Karpas-422 (cell line): ENCODE data around the gene CCDC27. TPM values are rescaled to one million over a fixed set of nuclear protein-coding genes. Genes with fewer than 3 reads are reported as not detected.

Experiments used
- DNase-seq: peaks from one replicate; pipeline ENCODE4 v3.0.0-alpha.2; 2015
- H2AFZ ChIP-seq: fragments of 200-600 bp; sonication (generic); 2 replicates; pipeline ENCODE4 v1.6.1; 2014; ENCODE audit warnings: antibody characterized with exemption, low read length, mixed read lengths
- H3K27ac ChIP-seq: fragments of 200-600 bp; sonication (generic); 2 replicates; pipeline ENCODE4 v1.5.1; 2014; ENCODE audit warnings: mild to moderate bottlenecking, low read length, moderate library complexity
- H3K27me3 ChIP-seq: fragments of 200-600 bp; sonication (generic); 2 replicates; pipeline ENCODE4 v1.6.1; 2014; ENCODE audit warnings: low read length, mixed read lengths
- H3K36me3 ChIP-seq: fragments of 200-600 bp; sonication (generic); 2 replicates; pipeline ENCODE4 v1.6.1; 2014; ENCODE audit warnings: low read length, mixed read lengths; ENCODE audit not compliant: insufficient read depth
- H3K4me1 ChIP-seq: fragments of 200-600 bp; sonication (generic); 2 replicates; pipeline ENCODE4 v1.6.1; 2014; ENCODE audit warnings: mild to moderate bottlenecking, low read length, mixed read lengths
- H3K4me2 ChIP-seq: fragments of 200-600 bp; sonication (generic); 2 replicates; pipeline ENCODE4 v1.6.1; 2014; ENCODE audit warnings: low read length, low read depth, mild to moderate bottlenecking; ENCODE audit not compliant: poor library complexity, severe bottlenecking
- H3K4me3 ChIP-seq: fragments of 200-600 bp; sonication (generic); 2 replicates; pipeline ENCODE4 v1.5.1; 2014; ENCODE audit warnings: mild to moderate bottlenecking, antibody characterized with exemption, low read length, mixed read lengths
- H3K79me2 ChIP-seq: fragments of 200-600 bp; sonication (generic); 2 replicates; pipeline ENCODE4 v1.6.1; 2014; ENCODE audit warnings: mild to moderate bottlenecking, low read length, mixed read lengths
- H3K9ac ChIP-seq: fragments of 200-600 bp; sonication (generic); 2 replicates; pipeline ENCODE4 v1.6.0; 2014; ENCODE audit warnings: low read length
- H3K9me2 ChIP-seq: fragments of 200-600 bp; sonication (generic), shearing (Covaris generic); replicated peaks from 2 replicates; pipeline ENCODE4 v1.6.0; 2014; ENCODE audit warnings: mild to moderate bottlenecking, low read length, moderate library complexity; ENCODE audit not compliant: insufficient read depth
- H3K9me3 ChIP-seq: fragments of 300-700, 200-600 bp; sonication (generic); 2 replicates; pipeline ENCODE4 v1.6.1; 2014; ENCODE audit warnings: low read length, mixed read lengths
- H4K20me1 ChIP-seq: fragments of 200-600 bp; sonication (generic); 2 replicates; pipeline ENCODE4 v1.6.1; 2014; ENCODE audit warnings: mild to moderate bottlenecking, antibody characterized with exemption, low read length, low read depth; ENCODE audit not compliant: insufficient read depth
- total RNA-seq: library from RNA; depleted of rRNA; stranded (reverse); fragments of >200 nt; shearing (Covaris generic); gene quantifications from 2 replicates; pipeline ENCODE4 v1.2.3, GENCODE V29; 2014; ENCODE audit warnings: low replicate concordance

CCDC27 gene
- total RNA-seq, 1 experiment from 2014 or later = not detected

DNA sequence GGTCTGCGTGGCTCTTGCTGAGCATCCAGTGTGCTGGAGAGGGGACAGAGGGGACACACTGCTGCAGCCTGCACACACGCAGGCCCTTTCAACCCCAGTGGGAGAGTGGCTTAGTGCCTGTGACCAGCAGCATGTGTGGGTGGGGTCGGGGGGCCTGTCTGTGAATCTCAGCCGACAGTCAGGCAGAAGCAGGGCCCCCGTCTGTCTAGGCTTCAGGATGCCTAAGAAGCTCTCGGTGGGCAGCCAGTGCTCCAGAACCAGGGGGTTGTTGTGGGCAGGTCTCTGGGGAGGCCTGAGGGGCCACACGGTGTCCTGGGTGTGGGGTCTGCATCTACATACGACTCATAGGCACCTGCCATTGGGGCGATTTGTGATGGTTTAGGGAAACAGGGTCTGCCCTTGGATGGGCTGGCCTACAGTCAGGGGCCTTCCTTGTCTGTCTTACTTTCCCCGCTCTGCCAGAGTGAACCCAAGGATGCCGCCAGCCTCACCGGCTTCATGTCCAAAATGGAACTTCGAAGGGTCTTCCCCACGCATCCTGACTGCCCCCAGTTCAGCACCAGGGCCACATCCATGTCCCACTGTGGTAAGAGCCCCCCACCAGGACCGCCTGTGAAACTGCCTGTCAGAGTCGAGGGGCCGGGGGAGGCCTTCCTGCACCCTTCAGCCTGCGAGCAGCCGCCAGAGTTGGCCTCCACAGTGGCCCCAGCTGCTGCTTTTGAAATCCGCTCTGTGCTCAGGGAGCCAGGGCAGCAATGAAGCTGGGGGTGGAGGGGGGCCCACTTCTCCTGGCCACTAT, 1.6 kb downstream of the CCDC27 start:
- no peaks in the 10 kb centered on the region for H3K9me3 ChIP-seq
- no peaks in the 10 kb centered on the region for H3K4me1 ChIP-seq
- no peak overlapping the region for H3K4me3 ChIP-seq
- H4K20me1 ChIP-seq = no peaks in the 10 kb centered on the region
- H3K4me2 ChIP-seq = no peak overlapping the region
- no peak for DNase-seq
- H3K79me2 ChIP-seq = no peaks in the 10 kb centered on the region
- no peak overlapping the region for H3K27ac ChIP-seq
- no peaks in the 10 kb centered on the region for H3K36me3 ChIP-seq
- H3K9ac ChIP-seq = no peak overlapping the region
- H2AFZ ChIP-seq = no peak overlapping the region
- no peaks in the 10 kb centered on the region for H3K27me3 ChIP-seq
- H3K9me2 ChIP-seq = no peaks in the 10 kb centered on the region

- no peak overlapping the region for H3K4me2 ChIP-seq
- no peaks in the 10 kb centered on the region for H3K27me3 ChIP-seq
- no peaks in the 10 kb centered on the region for H3K4me1 ChIP-seq
- no peaks in the 10 kb centered on the region for H3K9me3 ChIP-seq
- no peak overlapping the region for H3K9ac ChIP-seq
- no peaks in the 10 kb centered on the region for H3K79me2 ChIP-seq
- H3K9me2 ChIP-seq = no peaks in the 10 kb centered on the region
- H3K4me3 ChIP-seq = no peak overlapping the region
- H3K27ac ChIP-seq = no peak overlapping the region
- DNase-seq = no peak
- H4K20me1 ChIP-seq = no peaks in the 10 kb centered on the region
- no peak overlapping the region for H2AFZ ChIP-seq
- H3K36me3 ChIP-seq = no peaks in the 10 kb centered on the region
Measured at GRCh38 chr1:3756394-3756793, 4.1 kb downstream of the CCDC27 start.

GRCh38 chr1:3759164-3759563, 6.9 kb downstream of the CCDC27 start:
- no peak overlapping the region for H3K27ac ChIP-seq
- no peaks in the 10 kb centered on the region for H3K4me1 ChIP-seq
- H3K4me3 ChIP-seq = no peak overlapping the region
- no peak overlapping the region for H2AFZ ChIP-seq
- no peak for DNase-seq
- H3K79me2 ChIP-seq = no peaks in the 10 kb centered on the region
- H3K4me2 ChIP-seq = no peak overlapping the region
- no peaks in the 10 kb centered on the region for H3K9me3 ChIP-seq
- H3K9ac ChIP-seq = no peak overlapping the region
- H3K36me3 ChIP-seq = no peaks in the 10 kb centered on the region
- no peaks in the 10 kb centered on the region for H3K9me2 ChIP-seq
- H3K27me3 ChIP-seq = no peaks in the 10 kb centered on the region
- no peaks in the 10 kb centered on the region for H4K20me1 ChIP-seq

DNA sequence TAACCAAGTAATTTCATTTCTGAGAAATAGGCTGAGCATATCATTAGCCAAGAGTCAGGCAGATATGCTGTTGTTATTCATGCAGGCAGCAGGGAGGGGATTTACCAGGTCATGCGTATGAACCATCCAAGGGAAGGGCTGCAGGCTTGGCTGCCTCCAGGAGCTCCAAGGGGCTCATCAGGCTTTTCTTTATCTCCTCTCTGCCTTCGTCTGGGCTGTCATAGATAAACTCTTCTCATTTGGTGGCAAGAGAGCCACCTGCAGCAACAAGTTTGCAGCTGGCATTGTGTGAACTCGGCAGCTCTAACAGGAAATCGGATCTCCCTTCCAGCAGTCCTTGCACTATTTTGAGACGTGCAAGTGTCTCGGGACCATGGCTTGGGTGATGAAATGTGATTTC, 7.5 kb downstream of the CCDC27 start:
- no peaks in the 10 kb centered on the region for H3K36me3 ChIP-seq

GRCh38 chr1:3761296-3762010, 9.2 kb downstream of the CCDC27 start:
- H3K9ac ChIP-seq = no peak overlapping the region
- H3K27ac ChIP-seq = no peak overlapping the region
- DNase-seq = no peak
- H3K27me3 ChIP-seq = no peaks in the 10 kb centered on the region
- no peak overlapping the region for H3K4me2 ChIP-seq
- no peaks in the 10 kb centered on the region for H3K9me3 ChIP-seq
- no peak overlapping the region for H2AFZ ChIP-seq
- H3K79me2 ChIP-seq = no peaks in the 10 kb centered on the region
- no peaks in the 10 kb centered on the region for H3K9me2 ChIP-seq
- H3K4me1 ChIP-seq = no peaks in the 10 kb centered on the region
- H3K36me3 ChIP-seq = no peaks in the 10 kb centered on the region
- no peak overlapping the region for H3K4me3 ChIP-seq
- H4K20me1 ChIP-seq = no peaks in the 10 kb centered on the region

More for the DNA sequence above, 7.5 kb downstream of the CCDC27 start:
- Histone ChIP-seq H3K9me2 (no peaks in the 10 kb centered on the region), H3K27ac (no peak overlapping the region), H3K4me3 (no peak overlapping the region), H4K20me1 (no peaks in the 10 kb centered on the region), H3K79me2 (no peaks in the 10 kb centered on the region), H2AFZ (no peak overlapping the region), H3K4me2 (no peak overlapping the region), H3K27me3 (no peaks in the 10 kb centered on the region), H3K9me3 (no peaks in the 10 kb centered on the region), H3K4me1 (no peaks in the 10 kb centered on the region), H3K9ac (no peak overlapping the region)
- no peak for DNase-seq

- Histone ChIP-seq H3K4me2 (no peak overlapping the region), H3K9me2 (no peaks in the 10 kb centered on the region), H3K79me2 (no peaks in the 10 kb centered on the region), H3K4me1 (no peaks in the 10 kb centered on the region), H3K27me3 (no peaks in the 10 kb centered on the region), H3K9me3 (no peaks in the 10 kb centered on the region), H4K20me1 (no peaks in the 10 kb centered on the region), H3K36me3 (no peaks in the 10 kb centered on the region), H3K27ac (no peak overlapping the region), H2AFZ (no peak overlapping the region), H3K9ac (no peak overlapping the region), H3K4me3 (no peak overlapping the region)
- DNase-seq = no peak
Measured at GRCh38 chr1:3762151-3762872, 10.1 kb downstream of the CCDC27 start.

DNA sequence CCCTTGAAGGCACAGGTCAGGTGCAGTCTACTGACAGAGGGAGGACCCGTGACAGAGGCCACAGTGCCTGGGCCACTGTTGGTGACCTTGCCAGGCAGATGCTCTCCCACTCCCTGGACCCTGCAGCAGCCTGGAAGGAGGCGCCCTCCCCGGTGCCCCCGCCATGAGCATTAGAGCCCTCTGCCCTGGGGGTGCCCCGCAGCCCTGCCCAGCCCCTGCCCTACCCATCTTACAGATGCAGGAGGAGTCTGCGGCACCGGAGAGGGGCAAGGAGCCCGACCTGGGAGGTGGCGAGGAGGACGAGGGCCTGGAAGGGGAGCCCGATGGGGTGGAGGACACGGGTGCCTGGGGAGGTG, 10.6 kb downstream of the CCDC27 start:
- DNase-seq = no peak
- no peaks in the 10 kb centered on the region for H3K27me3 ChIP-seq

More for the DNA sequence above, 10.6 kb downstream of the CCDC27 start:
- Histone ChIP-seq H3K36me3 (no peaks in the 10 kb centered on the region), H3K9me2 (no peaks in the 10 kb centered on the region), H3K9me3 (no peaks in the 10 kb centered on the region), H4K20me1 (no peaks in the 10 kb centered on the region), H2AFZ (no peak overlapping the region), H3K9ac (no peak overlapping the region), H3K27ac (no peak overlapping the region), H3K4me1 (no peaks in the 10 kb centered on the region), H3K79me2 (no peaks in the 10 kb centered on the region), H3K4me3 (no peak overlapping the region), H3K4me2 (no peak overlapping the region)
